Bone marrow (tissue), 2 donors: Measurements from ENCODE around the gene KDM3B.

ENCODE experiments used
- DNase-seq, 2 donors: peaks; one replicate each; lab custom pipeline; 2025; lab: John Stamatoyannopoulos, UW

The KDM3B gene

GRCh38 chr5:138452720-138453119 lies 100.2 kb downstream of the KDM3B start:
- DNase-seq, result no peak

GRCh38 chr5:138453590-138453989 lies 101.1 kb downstream of the KDM3B start:
- no peak for DNase-seq

GRCh38 chr5:138454121-138454520 lies 101.6 kb downstream of the KDM3B start:
- DNase-seq, result no peak

GRCh38 chr5:138455232-138455930 lies 102.9 kb downstream of the KDM3B start:
- DNase-seq, result no peak

GRCh38 chr5:138457531-138458275 lies 105.2 kb downstream of the KDM3B start:
- no peak for DNase-seq

- DNase-seq, result no peak
Observed at GRCh38 chr5:138458384-138458783, 105.9 kb downstream of the KDM3B start.

- no peak for DNase-seq
Observed at GRCh38 chr5:138458856-138459255, 106.4 kb downstream of the KDM3B start.

- peak; percentile 19 to 56 for DNase-seq
Observed at GRCh38 chr5:138459311-138459933, 106.9 kb downstream of the KDM3B start.

- DNase-seq, result no peak
Observed at GRCh38 chr5:138460032-138460693, 107.7 kb downstream of the KDM3B start.

GRCh38 chr5:138461343-138462125 lies 109.0 kb downstream of the KDM3B start:
- no peak for DNase-seq

GRCh38 chr5:138463419-138464007 lies 111.0 kb downstream of the KDM3B start:
- no peak for DNase-seq

GRCh38 chr5:138464008-138464387 lies 111.5 kb downstream of the KDM3B start:
- DNase-seq, result peak; percentile 89 to 96

- peak; percentile 94 to 100 for DNase-seq
Observed at GRCh38 chr5:138464388-138465260, 112.1 kb downstream of the KDM3B start.

GRCh38 chr5:138465261-138466124 lies 113.0 kb downstream of the KDM3B start, which contains the start of gene EGR1:
TSS of gene EGR1 (plus strand) at chr5:138465479. CDS start at chr5:138465762, 283 bp downstream.
- DNase-seq, result peak; percentile 93 to 100

GRCh38 chr5:138466125-138466899 lies 113.8 kb downstream of the KDM3B start:
- DNase-seq, result no peak

- DNase-seq, result no peak
Observed at GRCh38 chr5:138466900-138467710, 114.6 kb downstream of the KDM3B start.

- no peak for DNase-seq
Observed at GRCh38 chr5:138467711-138468132, 115.2 kb downstream of the KDM3B start.
